AG10803 (cell line): Measurements from ENCODE around the gene TJP1.

Experiments used
- DNase-seq: peaks from one replicate; pipeline ENCODE4 v3.0.0; 2010; ENCODE audit warnings: low read depth
- H3K4me3 ChIP-seq: 2 replicates; pipeline ENCODE4 v1.5.1; 2011; ENCODE audit warnings: mild to moderate bottlenecking, low read length, control low read depth
- TF ChIP-seq, protein P1 (sequence below): conservative IDR thresholded peaks from 2 replicates; pipeline ENCODE4 v1.5.1; 2011; ENCODE audit warnings: mild to moderate bottlenecking, low read length, control low read depth, inconsistent platforms

Gene TJP1

GRCh38 chr15:29773816-29774215 is 48.5 kb downstream of the TJP1 start:
- no peak for DNase-seq

DNA sequence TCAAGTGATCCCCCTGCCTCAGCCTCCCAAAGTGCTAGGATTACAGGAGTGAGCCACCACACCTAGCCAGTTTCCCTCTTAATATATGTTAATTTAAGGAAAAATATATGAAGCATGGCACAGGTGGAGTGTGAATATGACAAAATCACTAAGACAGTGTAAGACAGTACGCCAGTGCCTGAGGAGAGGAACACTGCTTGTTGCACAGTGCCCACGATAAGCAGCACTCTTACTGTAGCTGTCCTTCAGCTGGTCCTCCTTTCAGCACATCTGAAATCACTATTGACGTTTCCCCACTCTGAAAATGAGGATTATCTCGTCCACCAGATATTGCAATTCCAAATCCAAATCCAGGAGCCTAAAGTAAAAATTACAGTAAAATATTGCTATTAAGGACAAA is 49.3 kb downstream of the TJP1 start:
- no peak for DNase-seq
- no peak overlapping the region for H3K4me3 ChIP-seq
- TF ChIP-seq, protein P1, sequence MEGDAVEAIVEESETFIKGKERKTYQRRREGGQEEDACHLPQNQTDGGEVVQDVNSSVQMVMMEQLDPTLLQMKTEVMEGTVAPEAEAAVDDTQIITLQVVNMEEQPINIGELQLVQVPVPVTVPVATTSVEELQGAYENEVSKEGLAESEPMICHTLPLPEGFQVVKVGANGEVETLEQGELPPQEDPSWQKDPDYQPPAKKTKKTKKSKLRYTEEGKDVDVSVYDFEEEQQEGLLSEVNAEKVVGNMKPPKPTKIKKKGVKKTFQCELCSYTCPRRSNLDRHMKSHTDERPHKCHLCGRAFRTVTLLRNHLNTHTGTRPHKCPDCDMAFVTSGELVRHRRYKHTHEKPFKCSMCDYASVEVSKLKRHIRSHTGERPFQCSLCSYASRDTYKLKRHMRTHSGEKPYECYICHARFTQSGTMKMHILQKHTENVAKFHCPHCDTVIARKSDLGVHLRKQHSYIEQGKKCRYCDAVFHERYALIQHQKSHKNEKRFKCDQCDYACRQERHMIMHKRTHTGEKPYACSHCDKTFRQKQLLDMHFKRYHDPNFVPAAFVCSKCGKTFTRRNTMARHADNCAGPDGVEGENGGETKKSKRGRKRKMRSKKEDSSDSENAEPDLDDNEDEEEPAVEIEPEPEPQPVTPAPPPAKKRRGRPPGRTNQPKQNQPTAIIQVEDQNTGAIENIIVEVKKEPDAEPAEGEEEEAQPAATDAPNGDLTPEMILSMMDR: no peak

More at GRCh38 chr15:29773816-29774215, 48.5 kb downstream of the TJP1 start:
- no peak overlapping the region for H3K4me3 ChIP-seq
- TF ChIP-seq, protein P1: no peak

- DNase-seq: no peak
Measured at GRCh38 chr15:29770796-29771195, 51.5 kb downstream of the TJP1 start.

GRCh38 chr15:29765898-29766527 is 56.3 kb downstream of the TJP1 start:
- DNase-seq: no peak
- TF ChIP-seq, protein P1: no peak
- H3K4me3 ChIP-seq: no peak overlapping the region

More at GRCh38 chr15:29770796-29771195, 51.5 kb downstream of the TJP1 start:
- H3K4me3 ChIP-seq: no peak overlapping the region
- TF ChIP-seq, protein P1: no peak

DNA sequence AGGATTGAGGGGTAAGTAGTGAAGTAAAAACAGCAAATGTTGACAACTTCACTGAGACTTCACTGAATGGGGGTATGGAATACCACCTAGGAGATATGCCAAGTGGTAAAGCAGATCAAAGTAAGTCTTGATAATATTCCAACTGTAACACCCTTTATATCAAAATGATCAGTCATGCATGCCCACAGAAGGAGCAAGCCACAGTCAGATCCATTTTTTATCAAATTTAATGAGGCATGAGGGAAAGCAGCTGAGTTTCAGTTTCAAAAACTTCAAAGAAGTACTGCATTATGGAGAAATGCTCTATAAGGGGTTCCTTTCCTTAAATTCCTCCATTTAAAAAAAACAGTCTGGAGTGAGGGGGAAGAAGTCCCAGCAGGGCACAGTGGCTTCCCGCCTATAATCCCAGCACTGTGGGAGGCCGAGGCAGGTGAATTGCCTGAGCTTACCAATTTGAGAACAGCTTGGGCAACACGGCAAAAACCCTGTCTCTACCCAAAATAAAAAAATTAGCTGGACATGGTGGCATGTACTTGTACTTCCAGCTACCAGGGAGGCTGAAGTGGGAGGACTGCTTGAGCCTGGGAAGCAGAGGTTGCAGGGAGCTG is 56.9 kb downstream of the TJP1 start:
- TF ChIP-seq, protein P1: no peak
- H3K4me3 ChIP-seq: no peak overlapping the region
- no peak for DNase-seq

DNA sequence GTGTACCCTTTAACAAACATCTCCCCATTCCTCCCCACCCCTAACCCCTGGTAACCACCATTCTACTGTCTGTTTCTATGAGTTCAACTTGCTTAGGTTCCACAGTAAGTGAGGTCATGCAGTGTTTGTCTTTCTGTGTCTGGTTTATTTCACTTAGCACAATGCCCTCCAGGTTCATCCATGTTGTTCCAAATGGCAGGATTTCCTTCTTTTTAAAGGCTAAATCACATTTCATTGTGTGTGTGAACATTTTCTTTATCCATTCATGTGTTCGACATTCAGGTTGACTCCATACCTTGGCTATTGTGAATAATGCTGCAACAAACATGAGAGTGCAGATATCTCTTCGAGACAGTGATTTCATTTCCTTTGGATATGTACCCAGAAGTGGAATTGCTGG is 62.7 kb downstream of the TJP1 start:
- TF ChIP-seq, protein P1: no peak
- DNase-seq: no peak
- H3K4me3 ChIP-seq: no peak overlapping the region
